GM12878 (cell line): ENCODE measurements around the gene PHF21B. TPM values are rescaled to one million over a fixed set of nuclear protein-coding genes. Genes with fewer than 3 reads are reported as not detected.

Source experiments
- ATAC-seq: fragments of 200-7000 bp; cut with Tn5 transposase; 3 replicates; pipeline ENCODE4 v1.9.1; 2020; ENCODE audit warnings: mild to moderate bottlenecking, moderate library complexity
- BruUV-seq: library from RNA; stranded (reverse); fragments of 400-500 nt; replicated peaks from 2 replicates; lab custom pipeline; 2021; lab: Mats Ljungman, UMichigan
- CTCF ChIA-PET: fragments of 300-600 bp; sonication (Branson Sonifier 250); formaldehyde crosslinking; extraction: SDS; loops from one replicate; lab custom pipeline; 2021; ENCODE audit warnings: inconsistent platforms; lab: Yijun Ruan, JAX
- POLR2A ChIA-PET: fragments of 350-600 bp; formaldehyde crosslinking; extraction: SDS; loops from one replicate; lab custom pipeline; 2021; ENCODE audit warnings: inconsistent platforms; lab: Charles Lee
- RAD21 ChIA-PET: fragments of 300-600 bp; sonication (Branson Sonifier 250); formaldehyde crosslinking; loops from one replicate; lab custom pipeline; 2023; ENCODE audit warnings: antibody characterized with exemption; ENCODE audit not compliant: unreplicated experiment; lab: Charles Lee
- SMC1A ChIA-PET: fragments of 300-600 bp; sonication (Branson Sonifier 250); formaldehyde crosslinking; loops from one replicate; lab custom pipeline; 2023; ENCODE audit not compliant: unreplicated experiment, uncharacterized antibody; lab: Charles Lee
- DNase-seq: peaks from one replicate; pipeline ENCODE4 v3.0.0-alpha.2; 2011; ENCODE audit warnings: low read depth, low spot score
- FAIRE-seq: peaks from 3 replicates; lab custom pipeline; 2011; peaks lifted over from hg19 to GRCh38; lab: Jason Lieb, UNC
- H2AFZ ChIP-seq: 2 replicates; pipeline ENCODE4 v1.6.0; 2011; ENCODE audit warnings: low read depth, low read length, control low read depth; ENCODE audit not compliant: control insufficient read depth
- H3K27ac ChIP-seq: 2 replicates; pipeline ENCODE4 v1.5.1; 2011; ENCODE audit warnings: control low read depth; ENCODE audit not compliant: control insufficient read depth, insufficient read depth
- H3K27me3 ChIP-seq, 2 experiments: replicated peaks in 1 of 2; 2 replicates each; pipeline versions ENCODE4 v1.6.0 to v1.6.1; 2011; ENCODE audit warnings: low read length in 1 of 2; ENCODE audit not compliant: control insufficient read depth in 2 of 2, insufficient read depth in 2 of 2
- H3K36me3 ChIP-seq, 2 experiments: 2 replicates each; pipeline ENCODE4 v1.5.1; 2011; ENCODE audit warnings: low read length in 1 of 2; ENCODE audit not compliant: control insufficient read depth in 2 of 2, insufficient read depth in 2 of 2
- H3K4me1 ChIP-seq: 2 replicates; pipeline ENCODE4 v1.6.1; 2011; ENCODE audit warnings: mild to moderate bottlenecking, low read length, moderate library complexity, mixed read lengths; ENCODE audit not compliant: control insufficient read depth, insufficient read depth
- H3K4me2 ChIP-seq: 2 replicates; pipeline ENCODE4 v1.6.0; 2011; ENCODE audit warnings: control low read depth; ENCODE audit not compliant: control insufficient read depth, insufficient read depth
- H3K4me3 ChIP-seq: fragments of 200-600 bp; sonication (generic); 2 replicates; pipeline ENCODE4 v1.5.1; 2016
- H3K79me2 ChIP-seq: 2 replicates; pipeline ENCODE4 v1.6.0; 2011; ENCODE audit warnings: low read length; ENCODE audit not compliant: control insufficient read depth, insufficient read depth
- H3K9ac ChIP-seq: 2 replicates; pipeline ENCODE4 v1.8.0; 2011; ENCODE audit warnings: low read length, control low read depth, mixed read lengths; ENCODE audit not compliant: control insufficient read depth, insufficient read depth
- H3K9me3 ChIP-seq: replicated peaks from 3 replicates; pipeline ENCODE4 v1.5.1; 2011; ENCODE audit warnings: mild to moderate bottlenecking, low read length; ENCODE audit not compliant: control insufficient read depth, insufficient read depth
- H4K20me1 ChIP-seq: 2 replicates; pipeline ENCODE4 v1.6.0; 2011; ENCODE audit not compliant: control insufficient read depth, insufficient read depth
- CBX3 ChIP-seq: fragments of 200-600 bp; sonication (generic); IDR thresholded peaks from 2 replicates; pipeline ENCODE4 v1.6.1; 2016; ENCODE audit warnings: low read depth, borderline replicate concordance
- FOXM1 ChIP-seq: IDR thresholded peaks from 2 replicates; pipeline ENCODE4 v1.6.1; 2012; ENCODE audit warnings: low read depth, mild to moderate bottlenecking, inconsistent platforms, low read length, moderate library complexity
- JUND ChIP-seq: IDR thresholded peaks from 2 replicates; pipeline ENCODE4 v1.6.1; 2012; ENCODE audit warnings: low read depth, mild to moderate bottlenecking, low read length, improper control_type of control experiment, moderate library complexity
- KDM1A ChIP-seq: fragments of 200-600 bp; sonication (generic); IDR thresholded peaks from 2 replicates; pipeline ENCODE4 v1.6.1; 2016; ENCODE audit warnings: borderline replicate concordance
- MTA2 ChIP-seq: fragments of 450-650 bp; IDR thresholded peaks from 2 replicates; pipeline ENCODE4 v1.6.1; 2016; ENCODE audit warnings: low read depth, mild to moderate bottlenecking, moderate library complexity
- NBN ChIP-seq: fragments of 450-650 bp; IDR thresholded peaks from 2 replicates; pipeline ENCODE4 v1.6.1; 2016
- NFXL1 ChIP-seq: fragments of 450-650 bp; IDR thresholded peaks from 2 replicates; pipeline ENCODE4 v1.6.1; 2017; ENCODE audit warnings: antibody characterized with exemption, mild to moderate bottlenecking, borderline replicate concordance
- NR2F1 ChIP-seq: fragments of 450-650 bp; conservative IDR thresholded peaks from 2 replicates; pipeline ENCODE4 v1.6.1; 2017; ENCODE audit warnings: mild to moderate bottlenecking
- RBBP5 ChIP-seq: fragments of 200-600 bp; sonication (generic); conservative IDR thresholded peaks from 2 replicates; pipeline ENCODE4 v1.6.1; 2016
- SIN3A ChIP-seq: IDR thresholded peaks from 2 replicates; pipeline ENCODE4 v1.6.1; 2012; ENCODE audit warnings: low read depth, low read length, improper control_type of control experiment
- SREBF2 ChIP-seq: IDR thresholded peaks from 2 replicates; pipeline ENCODE4 v1.6.1; 2012; ENCODE audit warnings: mild to moderate bottlenecking, low read length
- WGBS: methylation state at CpG from one replicate; pipeline ENCODE4 v1.1.6; 2016; ENCODE audit warnings: low lambda C conversion rate; ENCODE audit not compliant: insufficient replicate concordance, insufficient coverage; ENCODE audit errors: missing lambda C conversion rate; 5-methylcytosine and 5-hydroxymethylcytosine counted together
- in situ Hi-C: fragments of 300-500 bp; cut with MboI; formaldehyde crosslinking; loops from 9 replicates; pipeline ENCODE4 v1.14.3; 2018; ENCODE audit warnings: mixed read lengths
- intact Hi-C: fragments of 100-400 bp; cut with micrococcal nuclease; formaldehyde crosslinking; loops from one replicate; pipeline ENCODE4 v1.14.2; 2022; ENCODE audit not compliant: unreplicated experiment
- polyA plus RNA-seq, 11 experiments: library from polyadenylated mRNA; depleted of rRNA in 4 of 11; unstranded in 6 of 11; stranded (reverse) in 5 of 11; fragments of >200 nt; fragmentation: Nextera tagmentation in 4 of 11; fragmentation: Illumina TruSeq in 1 of 11; extraction: Ambion mirVana in 4 of 11; extraction: Trizol in 1 of 11; gene quantifications; 1 replicate in 1 of 11; 2 replicates in 10 of 11; pipeline versions ENCODE4 v1.2.1 to v1.2.3, GENCODE V29; 2011 to 2016; ENCODE audit warnings: inconsistent platforms in 2 of 11, missing spikeins in 2 of 11, low read depth in 1 of 11
- total RNA-seq, 4 experiments: library from RNA; depleted of rRNA in 3 of 4; stranded (reverse); fragments of >200 nt in 3 of 4; fragmentation: Illumina TruSeq in 1 of 4; extraction: Trizol in 1 of 4; gene quantifications; 2 replicates each; pipeline versions ENCODE4 v1.2.1 to v1.2.3, GENCODE V29; 2013 to 2021
- TF ChIP-seq, protein P1 (sequence below), 3 experiments: IDR thresholded peaks in 2 of 3; conservative IDR thresholded peaks in 1 of 3; 2 replicates each; pipeline ENCODE4 v1.5.1; 2011; ENCODE audit warnings: low read depth in 3 of 3, low read length in 3 of 3, mild to moderate bottlenecking in 3 of 3, control low read depth in 2 of 3, moderate library complexity in 2 of 3, inconsistent platforms in 1 of 3, mixed read lengths in 1 of 3; ENCODE audit not compliant: control insufficient read depth in 2 of 3, insufficient read depth in 1 of 3; ENCODE audit errors: extremely low read depth in 1 of 3
- TF ChIP-seq, protein P2 (sequence below): fragments of 450-650 bp; IDR thresholded peaks from 2 replicates; pipeline ENCODE4 v1.6.1; 2016; ENCODE audit warnings: mild to moderate bottlenecking, moderate library complexity, borderline replicate concordance
- TF ChIP-seq, protein P3 (sequence below): fragments of 450-650 bp; IDR thresholded peaks from 2 replicates; pipeline ENCODE4 v1.6.1; 2017; ENCODE audit warnings: mild to moderate bottlenecking, moderate library complexity

PHF21B gene
- total and polyA plus RNA-seq, 10 of the 15 experiments (the other 5 are each of a cell fraction or from before 2014, with no cell fraction given), result 0.03 to 0.35 TPM; not detected in 8

DNA sequence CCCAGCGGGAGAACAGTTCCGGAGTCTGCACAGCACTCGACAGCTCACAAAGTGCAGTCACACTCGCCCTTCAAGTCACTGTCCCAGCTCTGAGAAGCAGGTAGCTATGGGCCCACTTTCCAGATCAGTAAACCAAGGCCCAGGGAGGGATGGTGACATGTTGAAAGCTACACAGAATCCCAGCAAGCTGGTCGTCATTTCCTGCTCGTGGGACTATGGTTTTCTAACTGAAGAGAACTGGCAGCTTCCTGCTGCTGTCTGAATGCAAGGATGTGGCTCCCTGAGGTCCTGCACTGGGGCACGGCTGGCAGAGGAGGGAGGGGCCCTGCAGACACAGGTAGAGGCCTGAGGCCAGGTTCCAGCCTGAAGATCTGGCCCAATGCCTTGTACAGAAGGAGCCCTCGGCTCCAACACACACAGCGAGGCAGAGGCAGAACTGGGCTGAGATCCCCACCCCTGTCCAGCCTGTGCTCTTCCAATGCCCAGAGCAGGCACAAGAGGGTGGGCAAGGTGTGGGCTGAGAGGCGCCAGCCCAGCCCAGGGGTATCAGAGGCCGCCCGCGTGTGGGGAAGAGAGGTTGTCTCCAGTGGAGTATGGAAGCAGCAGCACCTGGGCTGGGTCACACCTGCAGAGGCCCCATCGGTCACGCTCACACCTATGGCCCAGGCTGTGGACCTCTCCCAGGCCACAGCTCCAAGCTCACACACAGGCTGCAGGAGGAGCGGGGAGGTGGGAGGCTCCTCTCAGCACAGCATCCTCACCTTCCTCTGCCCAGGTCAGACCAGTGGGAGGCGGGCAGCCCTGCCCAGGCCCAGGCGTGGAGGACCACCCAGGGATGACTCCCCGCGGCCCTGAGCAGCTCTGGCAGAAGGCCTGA, 119.2 kb downstream of the PHF21B start:
- no TSS peak for BruUV-seq
- intact Hi-C loops (no loop called here), in situ Hi-C loops (loop anchor here (25.0 kb wide), 1 partner anchor 528 kb away; no protein-coding TSS in a partner anchor)
- RAD21 ChIA-PET, result no interaction called here
- ATAC-seq (no peak), DNase-seq (no peak), FAIRE-seq (no peak)
- no peaks in the 10 kb centered on the region for H3K36me3 ChIP-seq
- no peaks in the 10 kb centered on the region for H3K79me2 ChIP-seq
- H3K27ac ChIP-seq, result no peak overlapping the region
- no peaks in the 10 kb centered on the region for H3K4me1 ChIP-seq
- no peaks in the 10 kb centered on the region for H3K27me3 ChIP-seq
- no peak overlapping the region for H3K4me2 ChIP-seq
- TF ChIP-seq JUND (no peak), KDM1A (no peak), RBBP5 (no peak), SREBF2 (no peak), SIN3A (no peak), FOXM1 (no peak), CBX3 (no peak), NFXL1 (no peak), NBN (no peak), MTA2 (no peak), NR2F1 (no peak)
- TF ChIP-seq, protein P1, sequence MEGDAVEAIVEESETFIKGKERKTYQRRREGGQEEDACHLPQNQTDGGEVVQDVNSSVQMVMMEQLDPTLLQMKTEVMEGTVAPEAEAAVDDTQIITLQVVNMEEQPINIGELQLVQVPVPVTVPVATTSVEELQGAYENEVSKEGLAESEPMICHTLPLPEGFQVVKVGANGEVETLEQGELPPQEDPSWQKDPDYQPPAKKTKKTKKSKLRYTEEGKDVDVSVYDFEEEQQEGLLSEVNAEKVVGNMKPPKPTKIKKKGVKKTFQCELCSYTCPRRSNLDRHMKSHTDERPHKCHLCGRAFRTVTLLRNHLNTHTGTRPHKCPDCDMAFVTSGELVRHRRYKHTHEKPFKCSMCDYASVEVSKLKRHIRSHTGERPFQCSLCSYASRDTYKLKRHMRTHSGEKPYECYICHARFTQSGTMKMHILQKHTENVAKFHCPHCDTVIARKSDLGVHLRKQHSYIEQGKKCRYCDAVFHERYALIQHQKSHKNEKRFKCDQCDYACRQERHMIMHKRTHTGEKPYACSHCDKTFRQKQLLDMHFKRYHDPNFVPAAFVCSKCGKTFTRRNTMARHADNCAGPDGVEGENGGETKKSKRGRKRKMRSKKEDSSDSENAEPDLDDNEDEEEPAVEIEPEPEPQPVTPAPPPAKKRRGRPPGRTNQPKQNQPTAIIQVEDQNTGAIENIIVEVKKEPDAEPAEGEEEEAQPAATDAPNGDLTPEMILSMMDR (IDR thresholded peaks at IDR 0.05 in 2 of 3, conservative IDR thresholded peaks at IDR 0.05 in 1 of 3; ENCODE audit: control insufficient read depth in 2 of 3, extremely low read depth in 1 of 3, insufficient read depth in 1 of 3, low read depth in 3 of 3, low read length in 3 of 3), result no peak
- TF ChIP-seq, protein P2, sequence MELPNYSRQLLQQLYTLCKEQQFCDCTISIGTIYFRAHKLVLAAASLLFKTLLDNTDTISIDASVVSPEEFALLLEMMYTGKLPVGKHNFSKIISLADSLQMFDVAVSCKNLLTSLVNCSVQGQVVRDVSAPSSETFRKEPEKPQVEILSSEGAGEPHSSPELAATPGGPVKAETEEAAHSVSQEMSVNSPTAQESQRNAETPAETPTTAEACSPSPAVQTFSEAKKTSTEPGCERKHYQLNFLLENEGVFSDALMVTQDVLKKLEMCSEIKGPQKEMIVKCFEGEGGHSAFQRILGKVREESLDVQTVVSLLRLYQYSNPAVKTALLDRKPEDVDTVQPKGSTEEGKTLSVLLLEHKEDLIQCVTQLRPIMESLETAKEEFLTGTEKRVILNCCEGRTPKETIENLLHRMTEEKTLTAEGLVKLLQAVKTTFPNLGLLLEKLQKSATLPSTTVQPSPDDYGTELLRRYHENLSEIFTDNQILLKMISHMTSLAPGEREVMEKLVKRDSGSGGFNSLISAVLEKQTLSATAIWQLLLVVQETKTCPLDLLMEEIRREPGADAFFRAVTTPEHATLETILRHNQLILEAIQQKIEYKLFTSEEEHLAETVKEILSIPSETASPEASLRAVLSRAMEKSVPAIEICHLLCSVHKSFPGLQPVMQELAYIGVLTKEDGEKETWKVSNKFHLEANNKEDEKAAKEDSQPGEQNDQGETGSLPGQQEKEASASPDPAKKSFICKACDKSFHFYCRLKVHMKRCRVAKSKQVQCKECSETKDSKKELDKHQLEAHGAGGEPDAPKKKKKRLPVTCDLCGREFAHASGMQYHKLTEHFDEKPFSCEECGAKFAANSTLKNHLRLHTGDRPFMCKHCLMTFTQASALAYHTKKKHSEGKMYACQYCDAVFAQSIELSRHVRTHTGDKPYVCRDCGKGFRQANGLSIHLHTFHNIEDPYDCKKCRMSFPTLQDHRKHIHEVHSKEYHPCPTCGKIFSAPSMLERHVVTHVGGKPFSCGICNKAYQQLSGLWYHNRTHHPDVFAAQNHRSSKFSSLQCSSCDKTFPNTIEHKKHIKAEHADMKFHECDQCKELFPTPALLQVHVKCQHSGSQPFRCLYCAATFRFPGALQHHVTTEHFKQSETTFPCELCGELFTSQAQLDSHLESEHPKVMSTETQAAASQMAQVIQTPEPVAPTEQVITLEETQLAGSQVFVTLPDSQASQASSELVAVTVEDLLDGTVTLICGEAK, result no peak
- TF ChIP-seq, protein P3, sequence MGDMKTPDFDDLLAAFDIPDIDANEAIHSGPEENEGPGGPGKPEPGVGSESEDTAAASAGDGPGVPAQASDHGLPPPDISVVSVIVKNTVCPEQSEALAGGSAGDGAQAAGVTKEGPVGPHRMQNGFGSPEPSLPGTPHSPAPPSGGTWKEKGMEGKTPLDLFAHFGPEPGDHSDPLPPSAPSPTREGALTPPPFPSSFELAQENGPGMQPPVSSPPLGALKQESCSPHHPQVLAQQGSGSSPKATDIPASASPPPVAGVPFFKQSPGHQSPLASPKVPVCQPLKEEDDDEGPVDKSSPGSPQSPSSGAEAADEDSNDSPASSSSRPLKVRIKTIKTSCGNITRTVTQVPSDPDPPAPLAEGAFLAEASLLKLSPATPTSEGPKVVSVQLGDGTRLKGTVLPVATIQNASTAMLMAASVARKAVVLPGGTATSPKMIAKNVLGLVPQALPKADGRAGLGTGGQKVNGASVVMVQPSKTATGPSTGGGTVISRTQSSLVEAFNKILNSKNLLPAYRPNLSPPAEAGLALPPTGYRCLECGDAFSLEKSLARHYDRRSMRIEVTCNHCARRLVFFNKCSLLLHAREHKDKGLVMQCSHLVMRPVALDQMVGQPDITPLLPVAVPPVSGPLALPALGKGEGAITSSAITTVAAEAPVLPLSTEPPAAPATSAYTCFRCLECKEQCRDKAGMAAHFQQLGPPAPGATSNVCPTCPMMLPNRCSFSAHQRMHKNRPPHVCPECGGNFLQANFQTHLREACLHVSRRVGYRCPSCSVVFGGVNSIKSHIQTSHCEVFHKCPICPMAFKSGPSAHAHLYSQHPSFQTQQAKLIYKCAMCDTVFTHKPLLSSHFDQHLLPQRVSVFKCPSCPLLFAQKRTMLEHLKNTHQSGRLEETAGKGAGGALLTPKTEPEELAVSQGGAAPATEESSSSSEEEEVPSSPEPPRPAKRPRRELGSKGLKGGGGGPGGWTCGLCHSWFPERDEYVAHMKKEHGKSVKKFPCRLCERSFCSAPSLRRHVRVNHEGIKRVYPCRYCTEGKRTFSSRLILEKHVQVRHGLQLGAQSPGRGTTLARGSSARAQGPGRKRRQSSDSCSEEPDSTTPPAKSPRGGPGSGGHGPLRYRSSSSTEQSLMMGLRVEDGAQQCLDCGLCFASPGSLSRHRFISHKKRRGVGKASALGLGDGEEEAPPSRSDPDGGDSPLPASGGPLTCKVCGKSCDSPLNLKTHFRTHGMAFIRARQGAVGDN, result no peak
- POLR2A ChIA-PET, result no interaction called here
- H3K4me3 ChIP-seq, result no peak overlapping the region
- H2AFZ ChIP-seq, result no peak overlapping the region
- WGBS, result 35% methylated on average over 20 of the region's 20 CpGs
- CTCF ChIA-PET, result no interaction called here
- no peaks in the 10 kb centered on the region for H4K20me1 ChIP-seq
- SMC1A ChIA-PET, result no interaction called here
- H3K9me3 ChIP-seq, result no peaks in the 10 kb centered on the region
- H3K9ac ChIP-seq, result no peak overlapping the region
